Keratinocyte (primary cell): ENCODE measurements around the gene DHX58. TPM values are rescaled to one million over a fixed set of nuclear protein-coding genes. Genes with fewer than 3 reads are reported as not detected.

ENCODE experiments used
- DNase-seq: peaks from one replicate; pipeline ENCODE4 v3.0.0-alpha.2; 2011; ENCODE audit warnings: low read depth, missing footprints, low spot score
- FAIRE-seq: peaks from 2 replicates; lab custom pipeline; 2011; peaks lifted over from hg19 to GRCh38; lab: Jason Lieb, UNC
- H2AFZ ChIP-seq: 2 replicates; pipeline ENCODE4 v1.6.0; 2012; ENCODE audit warnings: low read length, control low read depth, inconsistent platforms; ENCODE audit not compliant: control insufficient read depth
- H3K27ac ChIP-seq: 2 replicates; pipeline ENCODE4 v1.5.1; 2011; ENCODE audit warnings: low read length; ENCODE audit not compliant: control insufficient read depth, insufficient read depth
- H3K27me3 ChIP-seq: 3 replicates; pipeline ENCODE4 v1.6.0; 2011; ENCODE audit warnings: low read length; ENCODE audit not compliant: control insufficient read depth, insufficient read depth; ENCODE audit errors: extremely low read depth
- H3K36me3 ChIP-seq, 2 experiments: 2 replicates in 1 of 2; 3 replicates in 1 of 2; pipeline ENCODE4 v1.5.1; 2011; ENCODE audit warnings: low read length in 2 of 2, mild to moderate bottlenecking in 1 of 2; ENCODE audit not compliant: control insufficient read depth in 2 of 2, insufficient read depth in 2 of 2; ENCODE audit errors: extremely low read depth in 1 of 2
- H3K4me1 ChIP-seq: 3 replicates; pipeline ENCODE4 v1.5.1; 2011; ENCODE audit warnings: low read length; ENCODE audit not compliant: control insufficient read depth, insufficient read depth; ENCODE audit errors: extremely low read depth
- H3K4me2 ChIP-seq: 3 replicates; pipeline ENCODE4 v1.6.0; 2011; ENCODE audit warnings: low read depth, low read length; ENCODE audit not compliant: control insufficient read depth, insufficient read depth; ENCODE audit errors: extremely low read depth
- H3K4me3 ChIP-seq, 3 experiments: fragments of 200-600 bp in 1 of 3; sonication (generic) in 1 of 3; 2 replicates in 2 of 3; 3 replicates in 1 of 3; pipeline ENCODE4 v1.5.1; 2011 to 2016; ENCODE audit warnings: low read length in 3 of 3, mild to moderate bottlenecking in 3 of 3, control low read depth in 2 of 3, inconsistent platforms in 1 of 3, low read depth in 1 of 3, mixed read lengths in 1 of 3, mixed run types in 1 of 3, moderate library complexity in 1 of 3; ENCODE audit not compliant: control insufficient read depth in 2 of 3, insufficient read depth in 2 of 3; ENCODE audit errors: extremely low read depth in 1 of 3
- H3K79me2 ChIP-seq: 2 replicates; pipeline ENCODE4 v1.6.0; 2012; ENCODE audit warnings: low read length; ENCODE audit not compliant: control insufficient read depth, insufficient read depth
- H3K9ac ChIP-seq: 3 replicates; pipeline ENCODE4 v1.6.0; 2011; ENCODE audit warnings: low read length; ENCODE audit not compliant: control insufficient read depth, insufficient read depth; ENCODE audit errors: extremely low read depth
- H3K9me1 ChIP-seq: 3 replicates; pipeline ENCODE4 v1.6.0; 2011; ENCODE audit warnings: low read length; ENCODE audit not compliant: control insufficient read depth, insufficient read depth; ENCODE audit errors: extremely low read depth
- H3K9me3 ChIP-seq: 2 replicates; pipeline ENCODE4 v1.5.1; 2012; ENCODE audit warnings: low read depth, low read length; ENCODE audit not compliant: control insufficient read depth
- H4K20me1 ChIP-seq: 3 replicates; pipeline ENCODE4 v1.6.0; 2011; ENCODE audit warnings: low read length; ENCODE audit not compliant: control insufficient read depth, insufficient read depth; ENCODE audit errors: extremely low read depth
- CTCF ChIP-seq, 3 experiments: IDR thresholded peaks in 1 of 3; conservative IDR thresholded peaks in 1 of 3; optimal IDR thresholded peaks in 1 of 3; 2 replicates in 2 of 3; 3 replicates in 1 of 3; pipeline versions ENCODE3 to v1.5.1; 2011; ENCODE audit warnings: low read length in 3 of 3, mild to moderate bottlenecking in 3 of 3, moderate library complexity in 2 of 3, control low read depth in 1 of 3, inconsistent platforms in 1 of 3; ENCODE audit not compliant: insufficient read depth in 2 of 3; ENCODE audit errors: extremely low read depth in 1 of 3
- EZH2 ChIP-seq: IDR thresholded peaks from one replicate; pipeline ENCODE4 v1.6.1; 2012; ENCODE audit warnings: inconsistent platforms, mild to moderate bottlenecking, low read length, moderate library complexity
- dilution Hi-C: fragments of 300-500 bp; cut with MboI; formaldehyde crosslinking; loops from one replicate; pipeline ENCODE4 v1.7.0; 2020; ENCODE audit warnings: low sequenced_read_pairs; ENCODE audit not compliant: extremely low pct_ligation_motif_present
- polyA minus RNA-seq, 3 experiments: library from RNA; depleted of rRNA, polyadenylated mRNA; stranded (reverse); fragments of >200 nt; gene quantifications; 1 replicate in 1 of 3; 2 replicates in 1 of 3; 3 replicates in 1 of 3; pipeline ENCODE4 v1.2.3, GENCODE V29; 2011
- polyA plus RNA-seq, 5 experiments: library from polyadenylated mRNA; depleted of rRNA in 3 of 5; stranded (reverse) in 3 of 5; stranded (forward) in 1 of 5; unstranded in 1 of 5; fragments of >200 nt; gene quantifications; 1 replicate in 1 of 5; 2 replicates in 3 of 5; 3 replicates in 1 of 5; pipeline versions ENCODE4 v1.2.1 to v1.2.3, GENCODE V29; 2011 to 2012; ENCODE audit warnings: missing spikeins in 2 of 5, low read depth in 1 of 5, low replicate concordance in 1 of 5

DHX58 gene
- 5.2 to 8.8 TPM (median 6.1 TPM) in 3 replicates for polyA plus RNA-seq
- 2.0 TPM for polyA plus RNA-seq (2011; ENCODE audit: low read depth)
- polyA plus RNA-seq (2011; cell fraction: cytosol; rRNA removed) = 2.4 and 3.5 TPM in 2 replicates
- polyA plus RNA-seq (2011; cell fraction: nucleus; rRNA removed) = 12.3 and 14.9 TPM in 2 replicates
- polyA plus RNA-seq (2012; ENCODE audit: low replicate concordance) = 3.8 and 7.1 TPM in 2 replicates
- polyA minus RNA-seq = 5.2 to 13.9 TPM (median 9.6 TPM) in 3 replicates
- polyA minus RNA-seq (2011; cell fraction: cytosol; rRNA and poly(A)+ RNA removed) = 6.3 TPM
- 4.4 and 5.7 TPM in 2 replicates for polyA minus RNA-seq (2011; cell fraction: nucleus; rRNA and poly(A)+ RNA removed)

- TF ChIP-seq EZH2 (no peak), CTCF (optimal IDR thresholded peaks at IDR 0.05 in 1 of 3, IDR thresholded peaks at IDR 0.05 in 1 of 3, conservative IDR thresholded peaks at IDR 0.05 in 1 of 3; ENCODE audit: extremely low read depth in 1 of 3, insufficient read depth in 2 of 3, low read length in 3 of 3) (no peak)
- Histone ChIP-seq H3K79me2 (no peaks in the 10 kb centered on the region), H3K27ac (peak within 1 kb of the TSS; percentile 76), H3K9ac (peak within 1 kb of the TSS; percentile 81), H2AFZ (peak within 1 kb of the TSS; percentile 78), H3K4me1 (peaks cover 20% of the 10 kb centered on the region), H3K4me2 (peak within 1 kb of the TSS; percentile 86), H3K9me1 (no peaks in the 10 kb centered on the region), H3K36me3 (peaks cover 16 to 22% of the 10 kb centered on the region in 2 experiments), H4K20me1 (no peaks in the 10 kb centered on the region), H3K9me3 (no peaks in the 10 kb centered on the region), H3K4me3 (peak within 1 kb of the TSS; percentile 46 to 77 (median 67)), H3K27me3 (no peaks in the 10 kb centered on the region)
- FAIRE-seq (peak; percentile 92), DNase-seq (no peak)
- dilution Hi-C loops = no loop called here
These were observed at the start of gene DHX58 for GRCh38 chr17:42112552-42113176. TSS of gene DHX58 (minus strand) at chr17:42112714. CDS start at chr17:42111892, 822 bp downstream.

- Histone ChIP-seq H3K9me1 (no peaks in the 10 kb centered on the region), H3K4me1 (peaks cover 5% of the 10 kb centered on the region), H3K79me2 (no peaks in the 10 kb centered on the region), H3K27me3 (no peaks in the 10 kb centered on the region), H3K9me3 (no peaks in the 10 kb centered on the region), H3K4me3 (no peak overlapping the region), H2AFZ (no peak overlapping the region), H4K20me1 (no peaks in the 10 kb centered on the region), H3K4me2 (no peak overlapping the region), H3K9ac (no peak overlapping the region), H3K36me3 (no peaks in the 10 kb centered on the region), H3K27ac (no peak overlapping the region)
- no peak for DNase-seq
- TF ChIP-seq CTCF (optimal IDR thresholded peaks at IDR 0.05 in 1 of 3, IDR thresholded peaks at IDR 0.05 in 1 of 3, conservative IDR thresholded peaks at IDR 0.05 in 1 of 3; ENCODE audit: extremely low read depth in 1 of 3, insufficient read depth in 2 of 3, low read length in 3 of 3) (no peak), EZH2 (no peak)
- FAIRE-seq = no peak
- dilution Hi-C loops = no loop called here
These were observed 48.0 kb upstream of the DHX58 start for GRCh38 chr17:42160531-42160910.
